Parathyroid adenoma (tissue), 2 donors: Measurements from ENCODE around the gene MARCHF6.
"Not testable (repeated sequence)": the region's sequence is repeated elsewhere in the genome, so short reads cannot be mapped to it uniquely, and the experiment has no call there.

ENCODE experiments used
- H2AFZ ChIP-seq: fragments of 300-600 bp; sonication (generic); one replicate; pipeline ENCODE4 v1.7.0; 2017; ENCODE audit warnings: antibody characterized with exemption, mild to moderate bottlenecking
- H3K27ac ChIP-seq: fragments of 300-600 bp; sonication (generic); one replicate; pipeline ENCODE4 v1.7.0; 2017
- H3K27me3 ChIP-seq: fragments of 300-600 bp; sonication (generic); one replicate; pipeline ENCODE4 v1.7.0; 2017; ENCODE audit warnings: low read length; ENCODE audit not compliant: control insufficient read depth, insufficient read depth
- H3K36me3 ChIP-seq: fragments of 300-600 bp; sonication (generic); one replicate; pipeline ENCODE4 v1.7.0; 2017; ENCODE audit warnings: low read length; ENCODE audit not compliant: control insufficient read depth, insufficient read depth
- H3K4me1 ChIP-seq: fragments of 300-600 bp; sonication (generic); one replicate; pipeline ENCODE4 v1.7.0; 2017; ENCODE audit warnings: control low read depth
- H3K4me2 ChIP-seq: fragments of 300-600 bp; sonication (generic); one replicate; pipeline ENCODE4 v1.7.0; 2017; ENCODE audit warnings: low read length
- H3K4me3 ChIP-seq: fragments of 300-600 bp; sonication (generic); one replicate; pipeline ENCODE4 v1.7.0; 2017; ENCODE audit warnings: low read depth, low read length
- H3K79me2 ChIP-seq: fragments of 300-600 bp; sonication (generic); one replicate; pipeline ENCODE4 v1.7.0; 2017; ENCODE audit warnings: control low read depth
- H3K9ac ChIP-seq: fragments of 300-600 bp; sonication (generic); one replicate; pipeline ENCODE4 v1.7.0; 2017; ENCODE audit warnings: mild to moderate bottlenecking
- H3K9me3 ChIP-seq: fragments of 300-600 bp; sonication (generic); one replicate; pipeline ENCODE4 v1.7.0; 2017; ENCODE audit warnings: low read length; ENCODE audit not compliant: control insufficient read depth
- CTCF ChIP-seq: fragments of 300-600 bp; sonication (generic); IDR thresholded peaks from one replicate; pipeline ENCODE4 v1.7.0; 2017; ENCODE audit warnings: antibody characterized with exemption, mild to moderate bottlenecking
- donor health status: primary hyperparathyroidism.

Gene MARCHF6

DNA sequence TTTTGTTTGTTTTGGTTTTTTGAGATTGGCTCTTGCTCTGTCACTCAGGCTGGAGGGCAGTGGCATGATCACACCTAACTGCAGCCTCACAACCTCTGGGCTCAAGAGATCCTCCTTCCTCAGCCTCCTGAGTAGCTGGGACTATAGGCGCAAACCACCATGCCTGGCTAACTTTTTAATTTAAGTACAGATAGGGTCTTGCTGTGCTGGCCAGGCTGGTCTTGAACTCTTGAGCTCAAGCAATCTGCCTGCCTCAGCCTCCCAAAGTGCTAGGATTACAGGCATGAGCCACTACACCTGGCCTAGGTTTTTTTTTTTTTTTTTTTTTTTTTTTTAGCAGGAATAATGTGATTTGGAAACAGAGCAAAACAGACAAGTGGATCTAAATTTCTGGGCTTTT is 37.6 kb downstream of the MARCHF6 start:
- Histone ChIP-seq H3K9me3 (no peaks in the 10 kb centered on the region), H3K4me3 (no peak overlapping the region), H3K9ac (no peak overlapping the region), H3K36me3 (no peaks in the 10 kb centered on the region), H3K4me2 (no peak overlapping the region), H3K27me3 (no peaks in the 10 kb centered on the region), H2AFZ (no peak overlapping the region), H3K27ac (no peak overlapping the region), H3K79me2 (peaks cover 7% of the 10 kb centered on the region), H3K4me1 (no peaks in the 10 kb centered on the region)
- TF ChIP-seq CTCF = no peak

GRCh38 chr5:10392567-10393328 is 39.3 kb downstream of the MARCHF6 start:
- not testable (repeated sequence) for H3K4me1 ChIP-seq, H3K4me3 ChIP-seq, H3K9me3 ChIP-seq, H3K27me3 ChIP-seq, H3K27ac ChIP-seq, H3K9ac ChIP-seq, H3K4me2 ChIP-seq, H2AFZ ChIP-seq, H3K36me3 ChIP-seq
- peaks cover 11% of the 10 kb centered on the region for H3K79me2 ChIP-seq

- Histone ChIP-seq H3K9me3 (no peaks in the 10 kb centered on the region), H3K9ac (no peak overlapping the region), H3K27ac (no peak overlapping the region), H3K27me3 (no peaks in the 10 kb centered on the region), H3K79me2 (peaks cover 11% of the 10 kb centered on the region), H3K4me1 (no peaks in the 10 kb centered on the region), H3K4me2 (no peak overlapping the region), H3K36me3 (no peaks in the 10 kb centered on the region), H3K4me3 (no peak overlapping the region), H2AFZ (no peak overlapping the region)
- TF ChIP-seq CTCF = no peak
Measured at GRCh38 chr5:10393491-10393890, 40.0 kb downstream of the MARCHF6 start.

- Histone ChIP-seq H3K36me3 (no peaks in the 10 kb centered on the region), H3K79me2 (peaks cover 19% of the 10 kb centered on the region), H3K9ac (no peak overlapping the region), H3K4me1 (no peaks in the 10 kb centered on the region), H3K4me2 (no peak overlapping the region), H3K9me3 (no peaks in the 10 kb centered on the region), H3K4me3 (no peak overlapping the region), H2AFZ (no peak overlapping the region), H3K27me3 (no peaks in the 10 kb centered on the region), H3K27ac (no peak overlapping the region)
- TF ChIP-seq CTCF = no peak
Measured at GRCh38 chr5:10396552-10396951, 43.1 kb downstream of the MARCHF6 start.

- Histone ChIP-seq H3K9ac (no peak overlapping the region), H3K79me2 (peaks cover 15% of the 10 kb centered on the region), H3K27me3 (no peaks in the 10 kb centered on the region), H3K4me1 (no peaks in the 10 kb centered on the region), H3K9me3 (no peaks in the 10 kb centered on the region), H3K36me3 (no peaks in the 10 kb centered on the region), H2AFZ (no peak overlapping the region), H3K27ac (no peak overlapping the region), H3K4me2 (no peak overlapping the region), H3K4me3 (no peak overlapping the region)
- TF ChIP-seq CTCF = no peak
Measured at GRCh38 chr5:10399839-10400238, 46.3 kb downstream of the MARCHF6 start.
